Measurements from ENCODE around the gene FGD4.
"Not testable (repeated sequence)": the region's sequence is repeated elsewhere in the genome, so short reads cannot be mapped to it uniquely, and the experiment has no call there.

The FGD4 gene

GRCh38 chr12:32525802-32526201 lies 126.4 kb downstream of the FGD4 start:
- DNase-seq: not testable (repeated sequence)

DNA sequence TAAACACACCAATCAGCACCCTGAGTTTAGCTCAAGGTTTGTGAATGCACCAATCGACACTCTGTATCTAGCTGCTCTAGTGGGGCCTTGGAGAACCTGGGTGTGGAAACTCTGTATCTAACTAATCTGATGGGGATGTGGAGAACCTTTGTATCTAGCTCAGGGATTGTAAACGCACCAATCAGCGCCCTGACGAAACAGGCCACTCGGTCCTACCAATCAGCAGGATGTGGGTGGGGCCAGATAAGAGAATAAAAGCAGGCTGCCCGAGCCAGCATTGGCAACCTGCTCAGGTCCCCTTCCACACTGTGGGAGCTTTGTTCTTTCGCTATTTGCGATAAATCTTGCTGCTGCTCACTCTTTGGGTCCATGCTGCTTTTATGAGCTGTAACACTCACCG lies 127.0 kb downstream of the FGD4 start:
- not testable (repeated sequence) for DNase-seq

DNA sequence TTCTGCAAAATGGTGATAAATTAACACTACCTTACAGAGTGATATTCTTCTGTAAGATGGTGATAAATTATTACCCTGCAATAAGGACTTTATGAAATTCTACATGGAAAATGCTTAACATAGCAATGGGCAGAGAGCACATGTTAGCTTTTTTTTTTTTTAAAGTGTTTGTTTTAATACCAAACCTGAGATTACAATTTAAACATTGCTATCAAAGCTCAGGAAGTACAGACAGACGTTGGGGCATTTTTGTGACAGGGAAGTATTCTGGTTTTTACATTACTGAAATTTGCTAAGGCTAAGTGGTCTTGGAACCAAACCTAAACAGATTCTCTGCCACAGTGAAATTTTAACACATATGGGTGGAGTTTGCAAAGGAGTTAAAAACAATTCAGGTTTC lies 133.1 kb downstream of the FGD4 start:
- DNase-seq: no peak

GRCh38 chr12:32532951-32533350 lies 133.6 kb downstream of the FGD4 start:
- DNase-seq: no peak

DNA sequence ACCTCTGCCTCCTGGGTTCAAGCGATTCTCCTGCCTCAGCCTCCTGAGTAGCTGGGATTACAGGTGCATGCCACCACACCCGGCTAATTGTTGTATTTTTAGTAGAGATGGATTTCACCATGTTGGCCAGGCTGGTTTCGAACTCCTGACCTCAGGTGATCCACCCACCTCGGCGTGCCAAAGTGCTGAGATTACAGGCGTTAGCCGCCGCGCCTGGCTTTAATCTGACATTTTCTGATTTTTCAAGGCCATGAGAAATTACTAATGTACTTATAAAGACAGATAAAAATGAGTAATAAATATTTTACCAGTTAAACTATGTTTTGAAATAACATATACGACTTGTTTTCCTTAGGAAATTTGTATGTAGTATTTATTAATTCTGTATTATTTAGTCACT lies 134.1 kb downstream of the FGD4 start:
- DNase-seq: not testable (repeated sequence)

- no peak for DNase-seq
These were observed 134.7 kb downstream of the FGD4 start for GRCh38 chr12:32533971-32534590.

GRCh38 chr12:32534698-32535097 lies 135.3 kb downstream of the FGD4 start:
- DNase-seq: no peak

DNA sequence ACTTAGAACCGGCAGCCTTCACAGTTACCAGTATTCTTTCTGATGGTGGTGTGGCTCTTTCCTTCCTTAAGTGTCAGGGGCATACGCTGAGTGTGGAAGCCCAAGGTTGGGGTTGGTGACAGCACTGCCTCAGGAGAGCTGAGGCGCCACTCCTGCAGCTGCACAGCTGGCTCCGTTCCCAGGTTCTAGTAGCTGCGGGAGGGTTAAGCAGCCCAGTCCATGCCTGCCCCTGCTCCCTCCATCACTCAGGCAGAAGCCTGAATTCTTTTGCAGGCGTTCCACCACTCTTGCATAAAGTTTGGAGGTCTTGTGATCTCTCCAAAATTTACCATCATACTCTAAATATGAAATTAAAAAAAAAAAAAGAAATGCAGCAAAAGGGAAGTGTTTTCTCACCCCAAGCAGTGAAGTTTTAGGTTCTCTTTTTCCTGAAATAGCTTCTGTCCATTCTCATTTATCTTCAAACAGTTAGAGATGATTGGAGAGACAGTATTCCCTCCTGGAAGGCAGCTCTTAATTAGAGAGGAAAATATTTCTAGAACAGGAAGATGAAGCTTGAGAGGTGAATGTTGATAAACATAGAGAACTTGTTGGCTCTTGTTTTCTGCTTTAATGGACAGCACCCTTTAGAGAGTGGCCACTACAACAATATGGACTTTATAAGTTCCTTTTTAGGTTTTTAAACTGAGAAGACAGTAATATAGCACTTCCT lies 136.1 kb downstream of the FGD4 start:
- peak in 1 of 2 donors; percentile 2 for DNase-seq

DNA sequence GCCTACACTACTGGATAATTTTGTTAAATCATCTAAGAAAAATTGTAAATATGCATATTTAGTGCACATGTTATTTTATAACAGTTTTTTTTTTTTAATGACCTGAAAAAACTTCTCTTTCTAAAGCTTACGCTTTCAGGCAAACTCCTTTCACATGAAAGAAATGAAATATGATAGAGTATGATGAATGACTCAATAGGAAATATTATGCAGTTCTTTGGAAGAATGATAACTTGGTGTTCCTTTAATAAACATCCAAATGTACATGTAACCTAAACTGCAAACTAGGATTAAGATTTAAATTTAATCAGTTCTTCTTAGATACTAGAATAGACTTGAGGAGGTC lies 136.6 kb downstream of the FGD4 start:
- DNase-seq: no peak

- DNase-seq: no peak
These were observed 142.5 kb downstream of the FGD4 start for GRCh38 chr12:32541754-32542374.

- DNase-seq: no peak
These were observed 143.3 kb downstream of the FGD4 start for GRCh38 chr12:32542428-32543229.

DNA sequence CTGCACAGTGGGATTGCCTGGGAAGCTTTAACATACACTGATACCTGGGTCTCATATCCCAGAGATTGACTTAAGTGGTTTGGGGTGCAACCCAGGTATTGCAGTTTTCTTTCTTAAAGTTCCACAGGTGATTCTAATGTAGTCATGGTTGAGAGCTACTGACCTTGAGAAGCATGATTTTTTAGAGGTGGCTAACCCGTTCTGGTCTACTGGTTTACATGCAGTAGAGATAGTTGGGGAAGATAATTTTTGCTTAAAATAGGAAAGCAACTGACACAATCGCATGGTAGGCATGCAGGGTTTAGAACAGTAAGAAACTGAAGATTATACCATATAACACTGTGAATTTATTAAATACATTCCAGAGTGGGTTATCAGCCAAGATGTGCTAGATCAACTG lies 145.5 kb downstream of the FGD4 start:
- no peak for DNase-seq

- no peak for DNase-seq
These were observed 146.1 kb downstream of the FGD4 start for GRCh38 chr12:32545413-32545980.

GRCh38 chr12:32546272-32546671 lies 146.9 kb downstream of the FGD4 start:
- DNase-seq: no peak

GRCh38 chr12:32548691-32549281 lies 149.4 kb downstream of the FGD4 start:
- no peak for DNase-seq

DNA sequence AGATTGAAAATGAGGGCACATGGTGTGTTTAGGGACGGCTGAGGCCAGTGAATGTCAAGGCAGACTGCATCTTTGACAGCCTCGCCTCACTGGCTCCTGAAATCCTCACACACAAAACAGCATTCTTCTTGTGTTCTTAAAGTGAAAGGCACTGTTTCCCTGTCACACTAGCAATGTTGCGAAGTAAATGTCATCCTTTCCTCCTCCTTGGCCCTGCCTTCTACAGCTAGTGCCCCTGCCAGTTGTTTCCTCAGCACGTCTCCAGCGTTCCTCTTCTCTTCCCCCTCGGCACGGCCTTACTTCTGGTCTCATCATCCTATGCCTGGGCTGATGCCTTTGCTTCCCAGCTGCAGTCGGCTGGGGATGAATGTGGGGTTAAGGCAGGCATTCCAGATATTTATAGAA lies 150.3 kb downstream of the FGD4 start:
- no peak for DNase-seq

GRCh38 chr12:32551058-32551457 lies 151.7 kb downstream of the FGD4 start:
- DNase-seq: no peak

- no peak for DNase-seq
These were observed 159.5 kb downstream of the FGD4 start for GRCh38 chr12:32558903-32559302.

DNA sequence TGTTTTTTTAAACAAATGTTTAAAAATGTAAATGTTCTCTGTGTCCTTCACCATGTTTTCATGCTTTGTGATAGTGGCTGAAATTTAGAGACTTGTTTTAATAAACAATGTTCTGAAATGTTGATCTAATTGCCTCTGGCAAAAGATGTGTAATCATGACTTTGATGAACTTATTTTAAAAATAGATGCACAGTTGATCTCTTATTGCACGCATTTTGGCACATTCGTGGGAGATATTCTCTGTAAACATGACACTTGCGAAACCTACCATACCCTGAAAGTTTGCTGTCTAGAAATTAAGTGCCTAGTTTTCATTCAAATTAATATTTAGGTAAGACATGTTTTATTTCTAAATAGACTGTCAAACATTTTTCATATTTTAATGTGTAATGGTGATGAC lies 160.1 kb downstream of the FGD4 start:
- no peak for DNase-seq

DNA sequence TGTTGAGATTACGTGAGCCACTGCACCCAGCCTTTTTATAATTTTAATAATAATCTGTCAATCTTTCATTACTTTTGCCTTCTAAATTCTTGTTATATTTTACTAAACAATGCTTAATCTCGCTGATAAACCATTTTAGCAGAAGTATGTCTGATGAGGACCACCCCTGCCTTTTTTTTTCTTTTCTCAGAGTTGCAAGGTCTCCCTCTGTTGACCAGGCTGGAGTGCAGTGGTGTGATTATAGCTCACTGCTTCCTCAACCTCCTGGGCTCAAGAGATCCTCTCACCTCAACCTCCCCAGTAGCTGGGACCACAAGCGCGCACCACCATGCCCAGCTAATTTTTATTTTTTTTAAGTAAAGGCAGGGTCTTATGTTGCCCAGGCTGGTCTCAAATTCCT lies 161.2 kb downstream of the FGD4 start:
- DNase-seq: no peak

- DNase-seq: no peak
These were observed 162.6 kb downstream of the FGD4 start for GRCh38 chr12:32561931-32562341.

GRCh38 chr12:32562413-32562812 lies 163.1 kb downstream of the FGD4 start:
- not testable (repeated sequence) for DNase-seq
